Mesothelial cell of epicardium (in vitro differentiated cells): ENCODE measurements around the gene ARHGAP42. TPM values are rescaled to one million over a fixed set of nuclear protein-coding genes. Genes with fewer than 3 reads are reported as not detected.

Experiments used
- DNase-seq, 2 experiments: peaks; one replicate each; pipeline ENCODE4 v3.0.0; 2021; ENCODE audit warnings: low spot score in 2 of 2; ENCODE audit not compliant: unreplicated experiment in 2 of 2
- H3K27ac Mint-ChIP-seq: 2 replicates; pipeline ENCODE4 v1.8.0; 2021; ENCODE audit warnings: mixed read lengths
- H3K27me3 Mint-ChIP-seq: 2 replicates; pipeline ENCODE4 v1.8.0; 2021; ENCODE audit warnings: low read depth, mixed read lengths
- H3K36me3 Mint-ChIP-seq: 2 replicates; pipeline ENCODE4 v1.8.0; 2021; ENCODE audit warnings: mixed read lengths
- H3K4me1 Mint-ChIP-seq: 2 replicates; pipeline ENCODE4 v1.8.0; 2021; ENCODE audit warnings: mixed read lengths
- H3K4me3 Mint-ChIP-seq: 2 replicates; pipeline ENCODE4 v1.8.0; 2021; ENCODE audit warnings: mild to moderate bottlenecking, moderate library complexity, mixed read lengths
- H3K9me3 Mint-ChIP-seq: 2 replicates; pipeline ENCODE4 v1.8.0; 2021; ENCODE audit warnings: mixed read lengths
- CTCF ChIP-seq: fragments of 200-600 bp; sonication (generic); IDR thresholded peaks from one replicate; pipeline ENCODE4 v1.5.0; 2021; ENCODE audit warnings: antibody characterized with exemption; ENCODE audit not compliant: unreplicated experiment
- total RNA-seq: library from RNA; stranded (reverse); gene quantifications from 3 replicates; pipeline ENCODE4 v1.2.1, GENCODE V29; 2021

Gene ARHGAP42
- total RNA-seq, 1 donor from 2014 or later: 19.4 TPM

GRCh38 chr11:100776212-100776896 lies 89.3 kb downstream of the ARHGAP42 start:
- Mint-ChIP-seq H3K27me3 (no peaks in the 10 kb centered on the region), H3K36me3 (peaks cover 8% of the 10 kb centered on the region), H3K4me3 (no peak overlapping the region), H3K9me3 (no peaks in the 10 kb centered on the region), H3K4me1 (peaks cover 10% of the 10 kb centered on the region), H3K27ac (no peak overlapping the region)
- TF ChIP-seq CTCF: no peak
- DNase-seq: no peak

- no peak for TF ChIP-seq CTCF
- Mint-ChIP-seq H3K36me3 (peaks cover 7% of the 10 kb centered on the region), H3K4me1 (peaks cover 10% of the 10 kb centered on the region), H3K27ac (no peak overlapping the region), H3K9me3 (no peaks in the 10 kb centered on the region), H3K27me3 (no peaks in the 10 kb centered on the region), H3K4me3 (no peak overlapping the region)
- DNase-seq: no peak
Observed at GRCh38 chr11:100777103-100777502, 90.0 kb downstream of the ARHGAP42 start.

- Mint-ChIP-seq H3K36me3 (peaks cover 4% of the 10 kb centered on the region), H3K27ac (no peak overlapping the region), H3K4me1 (peaks cover 10% of the 10 kb centered on the region), H3K27me3 (no peaks in the 10 kb centered on the region), H3K4me3 (no peak overlapping the region), H3K9me3 (no peaks in the 10 kb centered on the region)
- no peak for DNase-seq
- no peak for TF ChIP-seq CTCF
Observed at GRCh38 chr11:100777736-100778135, 90.6 kb downstream of the ARHGAP42 start.

GRCh38 chr11:100778166-100778785 lies 91.2 kb downstream of the ARHGAP42 start:
- H3K27ac Mint-ChIP-seq: no peak overlapping the region
- TF ChIP-seq CTCF: no peak
- no peaks in the 10 kb centered on the region for H3K9me3 Mint-ChIP-seq
- peaks cover 10% of the 10 kb centered on the region for H3K4me1 Mint-ChIP-seq
- no peak for DNase-seq
- peaks cover 4% of the 10 kb centered on the region for H3K36me3 Mint-ChIP-seq
- H3K27me3 Mint-ChIP-seq: no peaks in the 10 kb centered on the region
- no peak overlapping the region for H3K4me3 Mint-ChIP-seq

- H3K27ac Mint-ChIP-seq: no peak overlapping the region
- no peak for TF ChIP-seq CTCF
- peaks cover 10% of the 10 kb centered on the region for H3K4me1 Mint-ChIP-seq
- H3K36me3 Mint-ChIP-seq: peaks cover 4% of the 10 kb centered on the region
- DNase-seq: no peak
- no peaks in the 10 kb centered on the region for H3K9me3 Mint-ChIP-seq
- no peaks in the 10 kb centered on the region for H3K27me3 Mint-ChIP-seq
- H3K4me3 Mint-ChIP-seq: no peak overlapping the region
Observed at GRCh38 chr11:100780470-100780869, 93.4 kb downstream of the ARHGAP42 start.
